IMR-90 (cell line): ENCODE data around the gene HES7. TPM values are rescaled to one million over a fixed set of nuclear protein-coding genes. Genes with fewer than 3 reads are reported as not detected.

Source experiments
- ATAC-seq: fragments of 200-7000 bp; cut with Tn5 transposase; 2 replicates; pipeline ENCODE4 v1.9.1; 2020; ENCODE audit warnings: low read depth, mild to moderate bottlenecking, moderate library complexity
- BruUV-seq: library from RNA; stranded (reverse); fragments of 400-500 nt; replicated peaks from 2 replicates; lab custom pipeline; 2021; lab: Mats Ljungman, UMichigan
- CTCF ChIA-PET: fragments of 300-600 bp; formaldehyde crosslinking; extraction: SDS; loops from one replicate; lab custom pipeline; 2021; ENCODE audit warnings: antibody characterized with exemption; lab: Yijun Ruan, JAX
- POLR2A ChIA-PET: fragments of 300-600 bp; sonication (Branson Sonifier 250); formaldehyde crosslinking; loops from one replicate; lab custom pipeline; 2022; ENCODE audit warnings: antibody characterized with exemption; ENCODE audit not compliant: unreplicated experiment; lab: Charles Lee
- DNase-seq: peaks from one replicate; pipeline ENCODE4 v3.0.0; 2013
- H2AFZ ChIP-seq: replicated peaks from 2 replicates; pipeline ENCODE3; 2013; ENCODE audit warnings: low read length, mild to moderate bottlenecking; ENCODE audit not compliant: poor library complexity
- H2AK5ac ChIP-seq: 2 replicates; pipeline ENCODE4 v1.6.1; 2013; ENCODE audit warnings: low read depth, low read length, inconsistent platforms
- H2AK9ac ChIP-seq: replicated peaks from 2 replicates; pipeline ENCODE3; 2013; ENCODE audit warnings: mild to moderate bottlenecking, low read depth, low read length, moderate library complexity; ENCODE audit not compliant: poor library complexity
- H2BK120ac ChIP-seq: 2 replicates; pipeline ENCODE4 v1.6.1; 2013; ENCODE audit warnings: low read depth, low read length, inconsistent platforms
- H2BK15ac ChIP-seq: 3 replicates; pipeline ENCODE4 v1.6.1; 2013; ENCODE audit warnings: low read depth, low read length, inconsistent platforms
- H2BK20ac ChIP-seq: 2 replicates; pipeline ENCODE4 v1.6.1; 2013; ENCODE audit warnings: low read depth, mild to moderate bottlenecking, inconsistent platforms, low read length, moderate library complexity
- H2BK5ac ChIP-seq: 2 replicates; pipeline ENCODE4 v1.6.1; 2013; ENCODE audit warnings: mild to moderate bottlenecking, low read depth, low read length, inconsistent platforms; ENCODE audit not compliant: poor library complexity, severe bottlenecking
- H3K14ac ChIP-seq: replicated peaks from 2 replicates; pipeline ENCODE4 v1.6.1; 2013; ENCODE audit warnings: low read depth, low read length, inconsistent platforms
- H3K18ac ChIP-seq: 2 replicates; pipeline ENCODE4 v1.6.1; 2013; ENCODE audit warnings: low read depth, low read length, control low read depth
- H3K23ac ChIP-seq: 2 replicates; pipeline ENCODE4 v1.6.1; 2013; ENCODE audit warnings: low read depth, low read length, inconsistent platforms
- H3K27ac ChIP-seq: 2 replicates; pipeline ENCODE4 v1.5.1; 2013; ENCODE audit warnings: mild to moderate bottlenecking, control low read depth, low read length; ENCODE audit not compliant: insufficient read depth
- H3K27me3 ChIP-seq: 2 replicates; pipeline ENCODE4 v1.6.1; 2013; ENCODE audit warnings: low read length; ENCODE audit not compliant: control insufficient read depth, insufficient read depth
- H3K36me3 ChIP-seq: 2 replicates; pipeline ENCODE4 v1.6.1; 2013; ENCODE audit warnings: low read length, mixed read lengths; ENCODE audit not compliant: control insufficient read depth, insufficient read depth
- H3K4ac ChIP-seq: 2 replicates; pipeline ENCODE4 v1.6.1; 2013; ENCODE audit warnings: low read depth, low read length, inconsistent platforms
- H3K4me1 ChIP-seq: 2 replicates; pipeline ENCODE4 v1.6.1; 2013; ENCODE audit warnings: low read length, mixed read lengths; ENCODE audit not compliant: control insufficient read depth, insufficient read depth
- H3K4me2 ChIP-seq: 2 replicates; pipeline ENCODE4 v1.6.1; 2013; ENCODE audit warnings: low read depth, mild to moderate bottlenecking, control low read depth, low read length, moderate library complexity
- H3K4me3 ChIP-seq: 2 replicates; pipeline ENCODE4 v1.5.1; 2013; ENCODE audit warnings: low read depth, mild to moderate bottlenecking, control low read depth, low read length, moderate library complexity; ENCODE audit not compliant: insufficient read depth
- H3K56ac ChIP-seq: 2 replicates; pipeline ENCODE4 v1.6.1; 2013; ENCODE audit warnings: low read length, inconsistent platforms; ENCODE audit not compliant: insufficient read depth; ENCODE audit errors: extremely low read depth
- H3K79me1 ChIP-seq, 2 experiments: 2 replicates each; pipeline ENCODE4 v1.6.1; 2013; ENCODE audit warnings: low read length in 2 of 2, inconsistent platforms in 1 of 2, low read depth in 1 of 2
- H3K9ac ChIP-seq: 2 replicates; pipeline ENCODE4 v1.6.1; 2013; ENCODE audit warnings: low read depth, low read length, control low read depth
- H3K9me1 ChIP-seq: 2 replicates; pipeline ENCODE4 v1.6.1; 2013; ENCODE audit warnings: low read length, inconsistent platforms; ENCODE audit not compliant: insufficient read depth
- H3K9me3 ChIP-seq: 2 replicates; pipeline ENCODE4 v1.6.1; 2013; ENCODE audit warnings: low read length; ENCODE audit not compliant: control insufficient read depth, insufficient read depth
- H4K20me1 ChIP-seq: 2 replicates; pipeline ENCODE4 v1.6.1; 2013; ENCODE audit warnings: low read length, inconsistent platforms; ENCODE audit not compliant: insufficient read depth
- H4K5ac ChIP-seq: 2 replicates; pipeline ENCODE4 v1.6.1; 2013; ENCODE audit warnings: mild to moderate bottlenecking, low read depth, low read length, control low read depth
- H4K8ac ChIP-seq, 2 experiments: 2 replicates each; pipeline ENCODE4 v1.6.1; 2013; ENCODE audit warnings: low read depth in 2 of 2, low read length in 2 of 2, control low read depth in 1 of 2, inconsistent platforms in 1 of 2
- H4K91ac ChIP-seq: 2 replicates; pipeline ENCODE4 v1.6.1; 2013; ENCODE audit warnings: low read depth, low read length, inconsistent platforms; ENCODE audit not compliant: insufficient read depth
- MXI1 ChIP-seq: IDR thresholded peaks from 2 replicates; pipeline ENCODE4 v1.6.1; 2012; ENCODE audit warnings: low read depth, mild to moderate bottlenecking, low read length, moderate library complexity, borderline replicate concordance
- POLR2A ChIP-seq: IDR thresholded peaks from 2 replicates; pipeline ENCODE4 v1.6.1; 2012; ENCODE audit warnings: mild to moderate bottlenecking, low read depth, low read length
- RFX5 ChIP-seq: IDR thresholded peaks from 2 replicates; pipeline ENCODE4 v1.8.0; 2012; ENCODE audit warnings: low read depth, mild to moderate bottlenecking, low read length, moderate library complexity
- whole genome bisulfite sequencing, 2 experiments: methylation state at CpG; one replicate each; pipeline versions ENCODE4 v1.1.5 to v1.1.7; 2013; ENCODE audit warnings: missing lambda C conversion rate in 2 of 2; ENCODE audit not compliant: insufficient read length in 1 of 2; ENCODE audit errors: extremely low coverage in 2 of 2; 5-methylcytosine and 5-hydroxymethylcytosine counted together
- dilution Hi-C: fragments of 300-500 bp; cut with HindIII; formaldehyde crosslinking; loops from one replicate; pipeline ENCODE4 v1.14.3; 2018; ENCODE audit warnings: low sequenced_read_pairs; ENCODE audit not compliant: unreplicated experiment
- in situ Hi-C: fragments of 300-500 bp; cut with MboI; formaldehyde crosslinking; loops from 3 replicates; pipeline ENCODE4 v1.14.3; 2019; ENCODE audit warnings: low sequenced_read_pairs, inconsistent platforms, mixed read lengths
- intact Hi-C: fragments of 100-400 bp; cut with micrococcal nuclease; formaldehyde crosslinking; loops from 2 replicates; pipeline ENCODE4 v1.10.0; 2022
- polyA plus RNA-seq, 3 experiments: library from polyadenylated mRNA; depleted of rRNA; stranded (reverse); fragments of >200 nt; gene quantifications; 2 replicates each; pipeline ENCODE4 v1.2.3, GENCODE V29; 2012; ENCODE audit warnings: low replicate concordance in 1 of 3
- total RNA-seq: library from RNA; depleted of rRNA; stranded (reverse); fragments of >200 nt; gene quantifications from 2 replicates; pipeline ENCODE4 v1.2.3, GENCODE V29; 2012
- TF ChIP-seq, protein P1 (sequence below): fragments of 150-350 bp; IDR thresholded peaks from 2 replicates; pipeline ENCODE4 v1.6.1; 2017; ENCODE audit warnings: mild to moderate bottlenecking, antibody characterized with exemption, low read length, low read depth

The HES7 gene
- total and polyA plus RNA-seq, 2 of the 4 experiments (the other 2 are of a cell fraction): 0.43 TPM; not detected in 1

DNA sequence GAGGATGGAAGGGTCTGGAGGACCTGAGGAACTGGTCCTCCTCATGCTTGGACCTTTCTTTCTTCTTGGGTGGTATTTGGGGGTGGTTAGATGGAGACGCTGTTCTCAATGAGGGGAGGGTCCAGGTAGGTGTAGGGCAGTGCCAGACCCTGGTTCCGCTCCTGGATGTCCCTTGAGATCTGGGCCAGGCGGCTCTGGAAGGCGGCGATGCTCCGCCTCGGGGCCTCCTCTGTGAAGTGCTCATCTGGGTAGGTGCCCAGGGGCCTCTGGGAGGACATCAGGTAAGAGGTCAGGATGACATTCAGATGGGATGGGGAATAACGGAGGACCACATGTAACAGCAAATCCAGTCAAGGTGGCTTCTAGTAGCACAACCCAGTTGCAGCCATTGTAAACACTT lies 27.4 kb downstream of the HES7 start:
- Histone ChIP-seq H2BK120ac (no peak overlapping the region), H4K91ac (no peak overlapping the region), H3K27ac (no peak overlapping the region), H3K56ac (no peak overlapping the region), H4K5ac (no peak overlapping the region), H2AK9ac (no peak overlapping the region), H3K4me2 (no peak overlapping the region), H2BK5ac (no peak overlapping the region), H3K18ac (no peak overlapping the region), H3K36me3 (no peaks in the 10 kb centered on the region), H3K14ac (no peak overlapping the region), H3K4ac (no peak overlapping the region), H3K9ac (no peak overlapping the region), H4K8ac (no peak overlapping the region), H3K9me1 (no peaks in the 10 kb centered on the region; the same call in 1 of the 2 replicates), H2AFZ (no peak overlapping the region), H3K4me3 (no peak overlapping the region), H2AK5ac (no peak overlapping the region), H3K23ac (no peak overlapping the region), H4K20me1 (no peaks in the 10 kb centered on the region), H3K9me3 (no peaks in the 10 kb centered on the region), H3K79me1 (no peaks in the 10 kb centered on the region), H3K27me3 (peaks cover 52% of the 10 kb centered on the region), H3K4me1 (no peaks in the 10 kb centered on the region), H2BK20ac (no peak overlapping the region), H2BK15ac (no peak overlapping the region)
- BruUV-seq: no TSS peak
- intact Hi-C loops (no loop called here), in situ Hi-C loops (loop anchor here (25.0 kb wide), 2 partner anchors 216 to 666 kb away; partner anchors contain the start of genes ARHGEF15 and SPDYE4), dilution Hi-C loops (no loop called here)
- DNase-seq: no peak
- TF ChIP-seq MXI1: no peak
- no peak for TF ChIP-seq RFX5
- no peak for TF ChIP-seq POLR2A
- TF ChIP-seq, protein P1, sequence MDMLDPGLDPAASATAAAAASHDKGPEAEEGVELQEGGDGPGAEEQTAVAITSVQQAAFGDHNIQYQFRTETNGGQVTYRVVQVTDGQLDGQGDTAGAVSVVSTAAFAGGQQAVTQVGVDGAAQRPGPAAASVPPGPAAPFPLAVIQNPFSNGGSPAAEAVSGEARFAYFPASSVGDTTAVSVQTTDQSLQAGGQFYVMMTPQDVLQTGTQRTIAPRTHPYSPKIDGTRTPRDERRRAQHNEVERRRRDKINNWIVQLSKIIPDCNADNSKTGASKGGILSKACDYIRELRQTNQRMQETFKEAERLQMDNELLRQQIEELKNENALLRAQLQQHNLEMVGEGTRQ: no peak
- CTCF ChIA-PET: no interaction called here
- WGBS, 2 experiments: 69% methylated on average over 3 of the region's 8 CpGs; no CpG with 5 or more reads in 1 of the 2 experiments
- POLR2A ChIA-PET: no interaction called here
- ATAC-seq: no peak
